Frontal cortex (tissue), 1 donor: ENCODE results near the gene TK2. TPM values are rescaled to one million over a fixed set of nuclear protein-coding genes. Genes with fewer than 3 reads are reported as not detected.

Experiments used
- small RNA-seq: library from RNA; depleted of rRNA; stranded (forward); fragments of <200 nt; gene quantifications from one replicate; pipeline ENCODE3, GENCODE V24; 2014
- total RNA-seq: library from RNA; depleted of rRNA; stranded (reverse); fragments of >200 nt; gene quantifications from one replicate; pipeline ENCODE4 v1.2.3, GENCODE V29; 2014

The TK2 gene
- total RNA-seq, 1 donor from 2014 or later = 20.0 TPM

Small RNA genes within 50 kb of the gene (small RNA-seq; reads per million reads assigned to genes)
- not detected for gene CKLF-CMTM1

Other genes starting within 250 kb of the TK2 start
- gene CDH5, start 183.4 kb downstream of the TK2 start, total RNA-seq = 6.1 TPM
- gene BEAN1, start 122.8 kb downstream of the TK2 start, total RNA-seq = 4.5 TPM
- gene CKLF, start 2.5 kb upstream of the TK2 start, total RNA-seq = 33.0 TPM
- gene CMTM1, start 16.3 kb upstream of the TK2 start, total RNA-seq = 4.1 TPM
- not detected for gene CMTM2, start 29.3 kb upstream of the TK2 start, total RNA-seq
- gene CMTM3, start 54.6 kb upstream of the TK2 start, total RNA-seq = 3.3 TPM
- 51.0 TPM for gene CMTM4, start 146.6 kb upstream of the TK2 start, total RNA-seq
- 183 TPM for gene DYNC1LI2, start 201.5 kb upstream of the TK2 start, total RNA-seq